ENCODE results near the gene NOG.

DNA sequence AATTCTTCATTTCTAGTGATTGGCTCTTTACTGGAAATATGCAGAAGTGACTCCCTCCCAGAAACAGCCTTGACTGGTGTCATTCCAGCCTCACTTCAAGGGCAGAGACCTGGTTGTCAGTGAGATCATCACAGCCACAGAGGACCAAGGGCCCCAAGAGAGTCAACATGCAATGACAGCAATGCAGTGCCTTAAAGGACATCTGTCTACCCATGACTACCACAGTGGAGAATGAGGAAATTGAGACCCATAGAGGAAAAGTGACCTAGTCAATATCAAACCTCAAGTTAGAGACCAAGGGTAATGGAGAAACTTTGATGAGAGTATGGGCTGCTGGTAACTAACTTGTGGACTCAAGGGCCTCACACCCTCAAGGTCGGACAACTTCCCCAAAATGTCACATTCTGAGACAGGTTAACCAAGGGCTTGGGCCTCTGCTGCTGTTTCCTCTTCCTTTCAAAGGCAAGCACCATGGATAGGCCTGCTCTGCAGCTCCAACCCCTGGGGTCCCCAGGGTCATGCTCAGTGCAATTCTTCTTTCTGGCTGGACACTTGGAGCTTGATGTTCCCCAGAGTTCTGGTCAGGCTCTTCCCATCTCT, 11.3 kb downstream of the NOG start:
- TF ChIP-seq, protein P1, sequence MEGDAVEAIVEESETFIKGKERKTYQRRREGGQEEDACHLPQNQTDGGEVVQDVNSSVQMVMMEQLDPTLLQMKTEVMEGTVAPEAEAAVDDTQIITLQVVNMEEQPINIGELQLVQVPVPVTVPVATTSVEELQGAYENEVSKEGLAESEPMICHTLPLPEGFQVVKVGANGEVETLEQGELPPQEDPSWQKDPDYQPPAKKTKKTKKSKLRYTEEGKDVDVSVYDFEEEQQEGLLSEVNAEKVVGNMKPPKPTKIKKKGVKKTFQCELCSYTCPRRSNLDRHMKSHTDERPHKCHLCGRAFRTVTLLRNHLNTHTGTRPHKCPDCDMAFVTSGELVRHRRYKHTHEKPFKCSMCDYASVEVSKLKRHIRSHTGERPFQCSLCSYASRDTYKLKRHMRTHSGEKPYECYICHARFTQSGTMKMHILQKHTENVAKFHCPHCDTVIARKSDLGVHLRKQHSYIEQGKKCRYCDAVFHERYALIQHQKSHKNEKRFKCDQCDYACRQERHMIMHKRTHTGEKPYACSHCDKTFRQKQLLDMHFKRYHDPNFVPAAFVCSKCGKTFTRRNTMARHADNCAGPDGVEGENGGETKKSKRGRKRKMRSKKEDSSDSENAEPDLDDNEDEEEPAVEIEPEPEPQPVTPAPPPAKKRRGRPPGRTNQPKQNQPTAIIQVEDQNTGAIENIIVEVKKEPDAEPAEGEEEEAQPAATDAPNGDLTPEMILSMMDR (IDR thresholded peaks at IDR 0.05): no peak
- TF ChIP-seq POLR2A (IDR thresholded peaks at IDR 0.05): no peak

Measured in prostate gland (tissue), 2 donors.